H1 (cell line): ENCODE data around the gene ANXA2R. TPM values are rescaled to one million over a fixed set of nuclear protein-coding genes. Genes with fewer than 3 reads are reported as not detected.

Source experiments
- CTCF ChIA-PET: fragments of 300-600 bp; sonication (Branson Sonifier 250); formaldehyde crosslinking; loops from one replicate; lab custom pipeline; 2021; ENCODE audit not compliant: partially characterized antibody; lab: Charles Lee
- POLR2A ChIA-PET: fragments of 300-600 bp; sonication (Branson Sonifier 250); formaldehyde crosslinking; loops from one replicate; lab custom pipeline; 2021; ENCODE audit warnings: inconsistent platforms; ENCODE audit not compliant: partially characterized antibody; lab: Charles Lee
- DNase-seq, 2 experiments: peaks; one replicate each; pipeline versions ENCODE4 v3.0.0 to v3.0.0-alpha.2; 2010 to 2022; ENCODE audit warnings: low spot score in 2 of 2, low read depth in 1 of 2, mixed read lengths in 1 of 2
- FAIRE-seq: peaks from 2 replicates; lab custom pipeline; 2011; peaks lifted over from hg19 to GRCh38; lab: Jason Lieb, UNC
- H2AFZ ChIP-seq: 2 replicates; pipeline ENCODE4 v1.8.1; 2012; ENCODE audit warnings: low read length, inconsistent platforms
- H2AK5ac ChIP-seq: 2 replicates; pipeline ENCODE4 v1.6.1; 2013; ENCODE audit warnings: low read depth, low read length
- H2BK120ac ChIP-seq: replicated peaks from 2 replicates; pipeline ENCODE3; 2013; ENCODE audit warnings: low read depth, low read length, inconsistent platforms
- H2BK12ac ChIP-seq: 2 replicates; pipeline ENCODE4 v1.6.1; 2013; ENCODE audit warnings: low read depth, low read length
- H2BK15ac ChIP-seq: 2 replicates; pipeline ENCODE4 v1.6.1; 2013; ENCODE audit warnings: low read length
- H2BK20ac ChIP-seq: 2 replicates; pipeline ENCODE4 v1.6.1; 2013; ENCODE audit warnings: low read length
- H2BK5ac ChIP-seq: 2 replicates; pipeline ENCODE4 v1.6.1; 2013; ENCODE audit warnings: low read depth, low read length
- H3K14ac ChIP-seq: 2 replicates; pipeline ENCODE4 v1.6.1; 2013; ENCODE audit warnings: inconsistent platforms; ENCODE audit not compliant: insufficient read length
- H3K18ac ChIP-seq: 2 replicates; pipeline ENCODE4 v1.6.1; 2013; ENCODE audit warnings: low read length; ENCODE audit errors: extremely low read depth
- H3K23ac ChIP-seq: 2 replicates; pipeline ENCODE4 v1.6.1; 2013; ENCODE audit warnings: inconsistent platforms; ENCODE audit not compliant: insufficient read length
- H3K23me2 ChIP-seq: 2 replicates; pipeline ENCODE4 v1.6.1; 2013; ENCODE audit warnings: low read depth, low read length
- H3K27ac ChIP-seq: 2 replicates; pipeline ENCODE4 v1.6.1; 2011; ENCODE audit warnings: low read depth, low read length, inconsistent platforms
- H3K27me3 ChIP-seq, 4 experiments: replicated peaks in 1 of 4; 1 replicate in 1 of 4; 2 replicates in 3 of 4; pipeline versions ENCODE4 v1.6.1 to v1.8.1; 2011 to 2013; ENCODE audit warnings: low read length in 3 of 4, mild to moderate bottlenecking in 3 of 4, inconsistent platforms in 2 of 4, mixed read lengths in 2 of 4, moderate library complexity in 1 of 4; ENCODE audit not compliant: control insufficient read depth in 3 of 4, insufficient read depth in 3 of 4; ENCODE audit errors: extremely low read depth in 1 of 4
- H3K36me3 ChIP-seq, 4 experiments: 2 replicates each; pipeline versions ENCODE4 v1.6.1 to v1.8.1; 2011 to 2013; ENCODE audit warnings: mild to moderate bottlenecking in 4 of 4, low read length in 3 of 4, moderate library complexity in 2 of 4, control low read depth in 1 of 4, inconsistent platforms in 1 of 4; ENCODE audit not compliant: insufficient read depth in 4 of 4, control insufficient read depth in 2 of 4
- H3K4ac ChIP-seq: replicated peaks from 2 replicates; pipeline ENCODE3; 2013; ENCODE audit warnings: low read length, low read depth, mixed read lengths, inconsistent platforms; ENCODE audit not compliant: insufficient read length
- H3K4me1 ChIP-seq, 4 experiments: replicated peaks in 1 of 4; 1 replicate in 1 of 4; 2 replicates in 3 of 4; pipeline versions ENCODE4 v1.6.1 to v1.8.1; 2011 to 2013; ENCODE audit warnings: low read length in 3 of 4, inconsistent platforms in 2 of 4, mixed read lengths in 1 of 4; ENCODE audit not compliant: insufficient read depth in 4 of 4, control insufficient read depth in 3 of 4
- H3K4me2 ChIP-seq, 2 experiments: 2 replicates each; pipeline versions ENCODE4 v1.6.1 to v1.8.1; 2011 to 2013; ENCODE audit warnings: low read depth in 2 of 2, low read length in 2 of 2, control low read depth in 1 of 2, inconsistent platforms in 1 of 2, mild to moderate bottlenecking in 1 of 2; ENCODE audit not compliant: insufficient read depth in 1 of 2
- H3K4me3 ChIP-seq, 4 experiments: fragments of 200-600, 300-600 bp in 1 of 4; sonication (generic), shearing (Covaris generic), sonication (Bioruptor Twin) in 1 of 4; 2 replicates each; pipeline versions ENCODE4 v1.5.1 to v1.8.1; 2011 to 2016; ENCODE audit warnings: low read length in 4 of 4, low read depth in 3 of 4, control low read depth in 2 of 4, inconsistent platforms in 2 of 4, mild to moderate bottlenecking in 2 of 4, mixed read lengths in 1 of 4, moderate library complexity in 1 of 4; ENCODE audit not compliant: insufficient read depth in 2 of 4; ENCODE audit errors: extremely low read depth in 1 of 4
- H3K56ac ChIP-seq: replicated peaks from 2 replicates; pipeline ENCODE3; 2013; ENCODE audit warnings: low read depth, mild to moderate bottlenecking, mixed read lengths, low read length, inconsistent platforms; ENCODE audit not compliant: insufficient read length
- H3K79me1 ChIP-seq: 2 replicates; pipeline ENCODE4 v1.6.1; 2013; ENCODE audit warnings: low read depth, low read length, control low read depth
- H3K79me2 ChIP-seq, 2 experiments: 2 replicates each; pipeline versions ENCODE4 v1.6.1 to v1.8.1; 2012 to 2013; ENCODE audit warnings: low read length in 2 of 2, mild to moderate bottlenecking in 2 of 2, inconsistent platforms in 1 of 2; ENCODE audit not compliant: insufficient read depth in 2 of 2, control insufficient read depth in 1 of 2
- H3K9ac ChIP-seq, 4 experiments: replicated peaks in 1 of 4; 1 replicate in 1 of 4; 2 replicates in 3 of 4; pipeline versions ENCODE4 v1.6.1 to v1.8.1; 2011 to 2013; ENCODE audit warnings: low read depth in 3 of 4, low read length in 3 of 4, control low read depth in 2 of 4, mild to moderate bottlenecking in 2 of 4, moderate library complexity in 2 of 4, inconsistent platforms in 1 of 4; ENCODE audit errors: extremely low read depth in 1 of 4
- H3K9me3 ChIP-seq, 2 experiments: 2 replicates each; pipeline versions ENCODE4 v1.6.1 to v1.8.1; 2012 to 2013; ENCODE audit warnings: mild to moderate bottlenecking in 2 of 2, moderate library complexity in 2 of 2, control low read depth in 1 of 2, inconsistent platforms in 1 of 2, low read depth in 1 of 2, low read length in 1 of 2, mixed read lengths in 1 of 2; ENCODE audit not compliant: insufficient read depth in 2 of 2
- H4K20me1 ChIP-seq, 2 experiments: replicated peaks in 1 of 2; 2 replicates each; pipeline versions ENCODE3 to v1.8.1; 2011 to 2013; ENCODE audit warnings: inconsistent platforms in 2 of 2, low read length in 2 of 2, mild to moderate bottlenecking in 1 of 2; ENCODE audit not compliant: insufficient read depth in 2 of 2, control insufficient read depth in 1 of 2
- H4K5ac ChIP-seq: 2 replicates; pipeline ENCODE4 v1.6.1; 2013; ENCODE audit warnings: low read length, low read depth, mixed read lengths, inconsistent platforms; ENCODE audit not compliant: insufficient read length
- H4K8ac ChIP-seq: 2 replicates; pipeline ENCODE4 v1.8.0; 2013; ENCODE audit warnings: mild to moderate bottlenecking, moderate library complexity, low read length, inconsistent platforms; ENCODE audit not compliant: insufficient read depth; ENCODE audit errors: extremely low read depth
- H4K91ac ChIP-seq: replicated peaks from 2 replicates; pipeline ENCODE3; 2013; ENCODE audit warnings: low read length, mixed read lengths, inconsistent platforms; ENCODE audit not compliant: insufficient read length
- ASH2L ChIP-seq: fragments of 200-600, 300-600 bp; sonication (generic); IDR thresholded peaks from one replicate; pipeline ENCODE4 v1.7.1; 2017; ENCODE audit warnings: low read length
- EP300 ChIP-seq, 2 experiments: IDR thresholded peaks; 1 replicate in 1 of 2; 2 replicates in 1 of 2; pipeline ENCODE4 v1.6.1; 2011 to 2012; ENCODE audit warnings: low read depth in 2 of 2, low read length in 2 of 2, mild to moderate bottlenecking in 2 of 2, borderline replicate concordance in 1 of 2, inconsistent platforms in 1 of 2, moderate library complexity in 1 of 2
- EZH2 ChIP-seq: fragments of 200-600 bp; sonication (generic); IDR thresholded peaks from 2 replicates; pipeline ENCODE4 v1.7.1; 2012; ENCODE audit warnings: low read depth, mild to moderate bottlenecking, moderate library complexity, low read length, inconsistent platforms; ENCODE audit not compliant: severe bottlenecking
- GABPA ChIP-seq: IDR thresholded peaks from 2 replicates; pipeline ENCODE4 v1.6.1; 2011; ENCODE audit warnings: mild to moderate bottlenecking, low read length, moderate library complexity, borderline replicate concordance; ENCODE audit not compliant: insufficient read depth
- HDAC2 ChIP-seq, 2 experiments: fragments of 300-600 bp in 1 of 2; sonication (generic) in 1 of 2; IDR thresholded peaks; 2 replicates each; pipeline ENCODE4 v1.6.1; 2011 to 2012; ENCODE audit warnings: low read depth in 2 of 2, low read length in 2 of 2, mild to moderate bottlenecking in 2 of 2, moderate library complexity in 2 of 2, borderline replicate concordance in 1 of 2, inconsistent platforms in 1 of 2
- HDAC6 ChIP-seq: IDR thresholded peaks from one replicate; pipeline ENCODE4 v1.7.1; 2012; ENCODE audit warnings: low read depth, mild to moderate bottlenecking, inconsistent platforms, low read length, moderate library complexity
- MAFK ChIP-seq: IDR thresholded peaks from 2 replicates; pipeline ENCODE4 v1.6.1; 2012; ENCODE audit warnings: low read depth, mild to moderate bottlenecking, improper control_type of control experiment, low read length
- SRF ChIP-seq: IDR thresholded peaks from 2 replicates; pipeline ENCODE4 v1.6.1; 2011; ENCODE audit warnings: mild to moderate bottlenecking, low read depth, low read length, moderate library complexity
- WGBS, 2 experiments: shearing (Covaris generic) in 1 of 2; methylation state at CpG; one replicate each; pipeline versions ENCODE4 v1.1.6 to v1.1.7; 2013 to 2015; ENCODE audit warnings: low lambda C conversion rate in 2 of 2, mixed read lengths in 2 of 2, inconsistent platforms in 1 of 2, low coverage in 1 of 2, missing lambda C conversion rate in 1 of 2; ENCODE audit not compliant: insufficient replicate concordance in 2 of 2, insufficient coverage in 1 of 2, insufficient read length in 1 of 2; ENCODE audit errors: extremely low coverage in 1 of 2, missing lambda C conversion rate in 1 of 2; 5-methylcytosine and 5-hydroxymethylcytosine counted together
- polyA plus RNA-seq, 7 experiments: library from polyadenylated mRNA; depleted of rRNA in 3 of 7; stranded (reverse) in 5 of 7; unstranded in 2 of 7; fragments of >200 nt in 5 of 7; fragments of 200-250 nt in 2 of 7; gene quantifications; 1 replicate in 5 of 7; 2 replicates in 1 of 7; 4 replicates in 1 of 7; pipeline versions ENCODE4 v1.2.1 to v1.2.3, GENCODE V29; 2011 to 2013; ENCODE audit warnings: missing spikeins in 2 of 7, mixed read lengths in 2 of 7
- total RNA-seq: library from RNA; stranded (reverse); fragmentation: NEBNext Ultra II Directional; extraction: Animal tissue kit (Norgen Biotek cat#: 25700); gene quantifications from 2 replicates; pipeline ENCODE4 v1.2.1, GENCODE V29; 2021
- TF ChIP-seq, protein P1 (sequence below): IDR thresholded peaks from 2 replicates; pipeline ENCODE4 v1.6.1; 2011; ENCODE audit warnings: low read depth, mild to moderate bottlenecking, low read length; ENCODE audit not compliant: insufficient read depth
- TF ChIP-seq, protein P2 (sequence below): IDR thresholded peaks from 2 replicates; pipeline ENCODE4 v1.6.1; 2012; ENCODE audit warnings: low read length, inconsistent platforms

The ANXA2R gene
- total and polyA plus RNA-seq, 2 of the 8 experiments (the other 6 are each of a cell fraction or from before 2014, with no cell fraction given) = 0.08 to 0.17 TPM

GRCh38 chr5:43051684-43052083 is 11.6 kb upstream of the ANXA2R start:
- no peak overlapping the region for H3K9ac ChIP-seq
- no peak overlapping the region for H2BK5ac ChIP-seq
- no peak for DNase-seq
- TF ChIP-seq ASH2L = no peak
- TF ChIP-seq HDAC6 = no peak
- no peak for TF ChIP-seq HDAC2 (IDR thresholded peaks at IDR 0.05; ENCODE audit: borderline replicate concordance in 1 of 2, low read depth in 2 of 2, low read length in 2 of 2)
- no peak for TF ChIP-seq MAFK
- TF ChIP-seq, protein P1, sequence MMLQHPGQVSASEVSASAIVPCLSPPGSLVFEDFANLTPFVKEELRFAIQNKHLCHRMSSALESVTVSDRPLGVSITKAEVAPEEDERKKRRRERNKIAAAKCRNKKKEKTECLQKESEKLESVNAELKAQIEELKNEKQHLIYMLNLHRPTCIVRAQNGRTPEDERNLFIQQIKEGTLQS = no peak
- TF ChIP-seq EP300 (IDR thresholded peaks at IDR 0.05; ENCODE audit: borderline replicate concordance in 1 of 2, low read depth in 2 of 2, low read length in 2 of 2) = no peak
- TF ChIP-seq SRF = no peak
- TF ChIP-seq GABPA = no peak
- no peak for TF ChIP-seq EZH2
- TF ChIP-seq, protein P2, sequence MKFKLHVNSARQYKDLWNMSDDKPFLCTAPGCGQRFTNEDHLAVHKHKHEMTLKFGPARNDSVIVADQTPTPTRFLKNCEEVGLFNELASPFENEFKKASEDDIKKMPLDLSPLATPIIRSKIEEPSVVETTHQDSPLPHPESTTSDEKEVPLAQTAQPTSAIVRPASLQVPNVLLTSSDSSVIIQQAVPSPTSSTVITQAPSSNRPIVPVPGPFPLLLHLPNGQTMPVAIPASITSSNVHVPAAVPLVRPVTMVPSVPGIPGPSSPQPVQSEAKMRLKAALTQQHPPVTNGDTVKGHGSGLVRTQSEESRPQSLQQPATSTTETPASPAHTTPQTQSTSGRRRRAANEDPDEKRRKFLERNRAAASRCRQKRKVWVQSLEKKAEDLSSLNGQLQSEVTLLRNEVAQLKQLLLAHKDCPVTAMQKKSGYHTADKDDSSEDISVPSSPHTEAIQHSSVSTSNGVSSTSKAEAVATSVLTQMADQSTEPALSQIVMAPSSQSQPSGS = no peak
- no peak overlapping the region for H2BK12ac ChIP-seq
- no peak overlapping the region for H2AFZ ChIP-seq
- no peak overlapping the region for H3K4ac ChIP-seq
- no peaks in the 10 kb centered on the region for H3K4me1 ChIP-seq
- peaks cover 0 to 6% (median under 1%) of the 10 kb centered on the region in 4 experiments; a peak in 3 of 7 replicates for H3K27me3 ChIP-seq
- H3K23me2 ChIP-seq = no peaks in the 10 kb centered on the region
- no peak overlapping the region for H3K14ac ChIP-seq
- H3K9me3 ChIP-seq = no peaks in the 10 kb centered on the region
- FAIRE-seq = no peak
- no peak overlapping the region for H2BK15ac ChIP-seq
- ChIA-PET CTCF (interaction anchor here (0.7 to 1.6 kb wide), 4 partner anchors 10 to 1601 kb away, joined by 3 to 5 read pairs (median 4); no protein-coding TSS in a partner anchor), POLR2A (interaction anchor here (1.0 kb wide), 1 partner anchor 13 kb away, joined by 3 read pairs; no protein-coding TSS in a partner anchor)
- no peaks in the 10 kb centered on the region for H3K36me3 ChIP-seq
- H3K4me2 ChIP-seq = no peak overlapping the region
- no peak overlapping the region for H3K56ac ChIP-seq
- no peak overlapping the region for H3K27ac ChIP-seq
- H3K23ac ChIP-seq = no peak overlapping the region
- H3K18ac ChIP-seq = no peak overlapping the region
- no peak overlapping the region for H2BK20ac ChIP-seq
- H3K79me1 ChIP-seq = no peaks in the 10 kb centered on the region
- H3K4me3 ChIP-seq = no peak overlapping the region
- H4K8ac ChIP-seq = no peak overlapping the region
- H2BK120ac ChIP-seq = no peak overlapping the region
- H4K20me1 ChIP-seq = no peaks in the 10 kb centered on the region
- H4K91ac ChIP-seq = no peak overlapping the region
- H2AK5ac ChIP-seq = no peak overlapping the region
- 93% methylated on average over 2 of the region's 2 CpGs; no CpG with 5 or more reads in 1 of the 2 experiments for WGBS, 2 experiments
- H3K79me2 ChIP-seq = no peaks in the 10 kb centered on the region
- no peak overlapping the region for H4K5ac ChIP-seq
